HG03571 (cell line): Measurements from ENCODE around the gene SEMA3B.
"Not testable (repeated sequence)": the region's sequence is repeated elsewhere in the genome, so short reads cannot be mapped to it uniquely, and the experiment has no call there.

ENCODE experiments used
- ATAC-seq: cut with Tn5 transposase; IDR thresholded peaks from one replicate; pipeline ENCODE4 v1.9.1; 2021; ENCODE audit not compliant: unreplicated experiment

The SEMA3B gene

GRCh38 chr3:50258029-50258680 is 10.8 kb upstream of the SEMA3B start:
- ATAC-seq, result no peak

GRCh38 chr3:50258979-50259378 is 10.0 kb upstream of the SEMA3B start:
- ATAC-seq, result no peak

DNA sequence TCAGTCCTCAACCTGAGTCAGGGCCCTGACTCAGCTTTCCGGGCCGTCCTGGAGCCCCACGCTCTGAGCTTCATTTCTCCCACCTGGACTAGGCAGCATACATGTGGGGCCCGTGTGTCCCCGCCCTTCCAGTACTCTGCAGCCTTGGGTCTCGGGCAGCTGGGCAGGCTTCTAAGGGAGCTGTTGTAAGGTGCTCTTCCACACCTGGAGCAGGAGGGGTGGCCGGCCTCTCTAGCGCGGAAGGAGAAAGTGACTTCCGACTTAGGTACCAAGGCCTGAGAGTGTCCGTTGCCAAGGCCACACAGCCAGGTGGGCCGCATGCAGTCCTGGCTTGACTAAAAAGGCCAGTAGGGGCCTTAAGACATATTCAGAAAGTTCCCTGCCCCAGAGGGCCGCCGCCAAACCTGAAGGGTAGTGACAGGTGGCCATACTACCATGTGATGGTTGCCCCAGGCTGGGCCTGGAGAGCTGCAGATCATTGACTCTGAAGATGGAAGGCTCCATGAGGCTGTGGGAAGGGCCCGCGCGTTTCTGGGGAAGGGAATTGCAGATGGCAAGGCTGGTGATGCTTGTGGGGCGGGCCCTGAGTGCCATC is 9.4 kb upstream of the SEMA3B start:
- ATAC-seq, result peak; percentile 13

DNA sequence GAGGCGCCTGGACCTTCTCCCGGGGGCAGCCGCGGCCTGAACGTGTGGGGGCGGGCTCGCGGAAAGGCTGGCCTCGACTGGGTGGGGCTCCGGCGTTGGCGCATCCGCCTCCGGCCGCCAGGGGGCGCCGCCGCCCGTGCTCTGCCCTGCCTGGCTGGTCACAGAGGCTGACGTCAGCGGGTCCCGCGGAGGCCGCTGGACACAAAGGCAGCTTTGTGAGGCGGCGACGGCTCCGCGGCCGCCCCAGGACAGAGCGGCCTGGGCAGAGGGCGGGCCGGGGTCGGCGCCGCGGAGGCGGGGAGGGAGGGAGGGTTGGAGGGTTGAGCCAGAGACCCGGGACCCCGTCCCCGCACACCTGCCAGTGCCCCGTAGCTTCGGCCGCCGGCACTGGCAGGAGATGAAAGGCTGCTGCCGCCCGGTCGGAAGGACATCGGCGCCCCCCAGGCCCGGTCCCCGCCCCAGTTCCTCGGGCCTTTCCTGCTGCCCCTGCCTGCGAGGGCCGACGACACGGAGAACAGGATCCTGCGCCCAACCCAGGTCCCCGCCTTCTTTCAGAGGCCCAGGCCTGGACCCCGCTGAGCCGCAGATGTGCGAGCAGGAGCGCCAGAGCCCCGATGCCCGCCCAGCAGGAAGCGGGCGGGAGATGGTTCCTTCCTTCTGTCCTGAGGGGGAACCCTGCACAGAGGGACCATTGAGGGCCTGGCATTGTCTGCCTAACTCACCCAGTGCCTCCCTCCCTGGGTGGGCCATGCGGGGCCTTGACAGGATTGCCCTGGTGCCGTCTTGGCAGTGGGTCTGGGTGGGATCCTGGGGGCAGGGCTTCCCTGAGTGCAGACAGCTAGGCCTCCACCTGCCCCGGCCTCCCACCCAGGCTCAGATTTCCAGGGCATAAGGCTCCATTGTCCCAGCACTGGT is 8.7 kb upstream of the SEMA3B start:
- peak; percentile 82 for ATAC-seq

DNA sequence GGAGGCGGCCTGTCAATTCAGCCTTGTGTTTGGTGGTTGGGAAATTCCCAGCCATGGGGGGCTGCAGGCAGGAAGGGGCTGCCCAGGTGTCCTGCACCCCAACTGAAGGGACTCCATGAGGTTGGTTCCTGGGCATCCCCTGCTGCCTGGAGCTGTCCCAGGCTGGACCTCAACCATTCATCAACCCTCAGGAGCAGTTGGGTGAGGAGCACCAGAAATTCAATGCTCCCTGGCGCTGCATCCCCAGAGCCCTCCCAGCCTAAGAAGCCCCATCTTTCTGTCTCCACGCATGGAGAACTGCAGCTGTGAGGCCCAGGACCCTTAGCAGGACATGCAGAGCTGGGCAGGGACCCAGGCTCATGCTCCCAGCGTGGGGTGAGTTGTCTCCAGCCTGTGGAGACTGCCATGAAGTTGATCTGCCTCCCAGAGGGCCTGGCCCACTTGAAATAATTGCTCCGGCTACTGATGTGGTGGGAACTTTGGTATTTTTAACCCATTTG is 8.0 kb upstream of the SEMA3B start:
- no peak for ATAC-seq

- no peak for ATAC-seq
Measured at GRCh38 chr3:50261505-50261904, 7.4 kb upstream of the SEMA3B start.

DNA sequence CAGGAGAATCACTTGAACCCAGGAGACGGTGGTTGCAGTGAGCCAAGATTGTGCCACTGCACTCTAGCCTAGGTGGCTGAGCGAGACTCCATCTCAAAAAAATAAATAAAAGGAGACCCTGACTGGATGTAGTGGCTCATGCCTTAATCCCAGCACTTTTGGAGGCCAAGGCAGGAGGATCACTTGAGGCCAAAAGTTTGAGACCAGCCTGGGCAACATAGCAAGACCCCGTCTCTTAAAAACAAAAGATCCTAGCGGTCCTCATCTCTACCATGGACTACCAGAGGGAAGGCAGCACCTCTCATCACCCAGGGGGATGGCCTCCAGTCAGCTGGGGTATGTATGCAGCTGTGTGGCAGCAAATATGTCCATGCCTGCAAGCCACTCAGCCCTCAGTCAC is 6.7 kb upstream of the SEMA3B start:
- ATAC-seq, result not testable (repeated sequence)

DNA sequence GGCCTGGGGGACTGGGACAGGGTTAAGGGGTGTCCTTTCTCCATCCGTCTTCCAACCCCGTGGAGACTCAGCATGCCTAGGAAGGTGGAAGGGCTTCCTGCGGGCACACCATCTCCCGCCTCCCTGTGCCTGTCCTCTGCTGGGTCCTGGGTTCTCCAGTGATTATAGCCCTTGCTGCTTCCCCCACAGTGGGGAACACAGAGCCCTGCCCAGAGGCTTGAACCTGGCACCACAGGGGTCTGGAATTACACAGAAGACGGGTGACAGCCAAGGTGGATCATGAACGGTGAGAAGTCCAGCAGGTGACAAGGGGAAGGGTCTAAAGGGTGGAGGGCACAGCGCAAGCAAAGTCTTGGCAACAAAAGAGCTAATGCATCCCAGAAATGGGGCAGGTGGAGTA is 6.2 kb upstream of the SEMA3B start:
- ATAC-seq, result no peak

- no peak for ATAC-seq
Measured at GRCh38 chr3:50263478-50264382, 5.2 kb upstream of the SEMA3B start.

DNA sequence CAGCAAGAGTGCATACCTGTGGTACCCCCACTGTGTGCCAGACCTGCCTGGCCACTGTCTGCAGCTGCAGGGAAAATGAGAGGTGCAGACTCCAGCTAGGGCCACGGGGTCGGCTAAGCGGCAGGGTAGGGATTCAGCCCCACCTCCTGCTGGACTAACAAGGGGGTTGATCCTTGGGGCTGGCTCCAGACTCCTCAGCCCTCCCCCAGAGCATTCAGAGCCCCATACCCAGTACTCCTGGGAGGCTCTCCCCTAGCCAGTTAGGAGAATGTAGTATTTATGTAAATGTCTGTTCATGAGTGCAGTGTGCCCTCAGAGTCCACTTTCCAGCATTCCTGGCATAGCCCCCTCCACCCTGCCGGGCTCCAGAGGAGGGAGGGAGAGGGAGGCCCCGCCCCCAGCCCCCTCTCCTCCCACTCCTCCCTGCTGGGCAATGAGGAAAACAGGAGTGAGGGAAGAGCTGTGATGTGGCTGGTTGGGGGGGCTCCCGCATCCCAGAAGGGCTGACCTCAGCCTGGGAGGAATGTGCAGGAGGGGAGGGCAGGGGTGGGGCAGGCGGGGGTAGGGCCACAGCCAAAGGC is 4.5 kb upstream of the SEMA3B start:
- no peak for ATAC-seq

DNA sequence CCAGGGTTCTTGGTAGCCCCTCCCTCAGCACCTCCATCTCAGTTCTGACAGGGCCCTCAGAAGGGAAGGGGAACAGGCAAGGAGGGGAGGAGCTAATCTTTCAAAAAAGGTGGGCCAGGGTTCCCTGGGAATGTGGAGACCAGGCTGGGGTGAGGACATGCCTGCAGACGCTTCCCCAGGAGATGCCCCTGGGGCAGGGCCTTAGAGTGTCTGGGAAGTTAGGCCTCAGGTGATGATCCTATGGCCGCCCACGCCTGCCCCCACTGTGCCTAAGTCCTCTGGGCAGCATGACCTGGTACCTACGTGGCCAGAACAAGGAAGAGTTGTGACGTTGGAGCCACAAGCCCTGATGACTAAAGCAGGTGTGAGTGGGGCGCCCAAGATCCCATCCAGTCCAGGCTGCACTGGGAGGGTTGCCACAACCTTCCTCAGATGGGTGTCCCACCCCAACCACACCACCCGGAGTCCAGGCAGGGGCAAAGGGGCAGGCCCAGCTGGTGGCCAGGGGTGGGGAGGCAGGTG is 3.9 kb upstream of the SEMA3B start:
- no peak for ATAC-seq

DNA sequence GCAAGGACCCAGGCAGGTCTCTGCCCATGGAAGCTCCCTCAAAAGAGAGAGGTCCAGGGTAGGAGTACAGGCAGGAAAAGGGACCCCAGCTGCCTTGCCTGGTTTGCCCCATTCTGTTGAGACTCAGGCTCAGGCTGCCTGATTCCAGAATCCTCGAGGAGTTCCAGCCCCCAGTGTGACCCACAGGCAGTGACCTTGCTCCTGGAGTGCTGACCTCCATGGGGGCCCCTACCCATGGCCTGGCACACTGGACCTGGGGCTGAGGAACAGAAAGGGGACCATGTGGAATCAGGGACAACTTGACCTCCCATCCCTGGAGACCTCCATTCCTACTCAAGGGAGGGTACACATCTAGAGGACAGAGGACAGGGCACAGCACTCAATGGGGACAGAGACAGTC is 3.4 kb upstream of the SEMA3B start:
- no peak for ATAC-seq

DNA sequence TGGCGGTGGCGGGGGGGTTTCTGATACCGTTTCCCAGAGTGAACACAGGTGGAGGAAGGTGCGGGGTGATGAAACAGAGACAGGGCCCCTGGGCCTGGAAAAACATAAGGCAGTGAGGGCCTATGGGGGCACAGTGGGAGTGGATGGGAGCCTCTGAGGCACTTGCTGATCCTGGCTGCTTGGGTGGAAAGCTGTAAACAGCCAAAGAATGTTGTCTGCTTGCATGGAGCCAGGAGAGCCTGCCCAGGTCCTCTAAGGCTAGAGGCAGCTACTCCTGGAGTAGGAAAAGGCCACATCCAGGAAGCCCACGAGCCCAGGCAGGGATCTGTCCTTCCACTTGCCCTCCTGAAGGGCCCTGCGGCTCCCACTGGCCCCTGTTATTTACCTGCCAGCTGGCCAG is 2.9 kb upstream of the SEMA3B start:
- ATAC-seq, result no peak

GRCh38 chr3:50266836-50267235 is 2.1 kb upstream of the SEMA3B start:
- no peak for ATAC-seq

DNA sequence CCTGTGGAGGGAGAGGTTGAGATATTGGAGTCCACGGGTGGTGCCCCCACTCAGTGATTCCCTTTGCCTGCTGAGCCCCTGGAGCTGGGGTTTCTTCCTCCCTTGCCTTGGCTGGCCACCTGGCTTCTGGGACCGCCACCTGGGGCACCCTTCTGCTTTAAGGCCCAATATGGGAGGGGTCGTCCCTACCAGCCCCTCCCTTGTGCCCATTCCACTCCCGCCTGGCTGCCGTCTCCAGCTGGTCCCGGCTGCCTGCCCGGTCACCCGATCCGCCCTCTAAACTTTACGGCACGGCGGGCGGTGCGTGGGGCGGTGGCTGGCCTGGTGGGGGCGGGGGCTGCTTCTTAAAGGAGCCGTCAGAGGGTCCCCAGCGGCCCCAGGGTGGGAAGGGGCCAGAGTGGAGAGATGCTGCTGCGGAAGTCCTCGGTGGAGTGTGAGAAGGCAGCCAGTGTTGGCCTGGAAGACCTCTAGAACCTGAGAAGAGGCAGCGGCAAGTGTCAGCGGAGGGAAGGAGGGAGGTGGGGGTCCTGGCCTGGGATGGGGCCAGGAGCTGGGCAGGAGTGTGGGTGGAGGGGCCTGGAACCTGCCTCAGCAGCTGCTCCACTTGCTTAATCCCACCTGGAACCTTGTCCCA is 1.6 kb upstream of the SEMA3B start:
- ATAC-seq, result no peak

- no peak for ATAC-seq
Measured at GRCh38 chr3:50268276-50268675, 671 bp upstream of the SEMA3B start.

- no peak for ATAC-seq
Measured at GRCh38 chr3:50269460-50269859, 513 bp downstream of the SEMA3B start.

DNA sequence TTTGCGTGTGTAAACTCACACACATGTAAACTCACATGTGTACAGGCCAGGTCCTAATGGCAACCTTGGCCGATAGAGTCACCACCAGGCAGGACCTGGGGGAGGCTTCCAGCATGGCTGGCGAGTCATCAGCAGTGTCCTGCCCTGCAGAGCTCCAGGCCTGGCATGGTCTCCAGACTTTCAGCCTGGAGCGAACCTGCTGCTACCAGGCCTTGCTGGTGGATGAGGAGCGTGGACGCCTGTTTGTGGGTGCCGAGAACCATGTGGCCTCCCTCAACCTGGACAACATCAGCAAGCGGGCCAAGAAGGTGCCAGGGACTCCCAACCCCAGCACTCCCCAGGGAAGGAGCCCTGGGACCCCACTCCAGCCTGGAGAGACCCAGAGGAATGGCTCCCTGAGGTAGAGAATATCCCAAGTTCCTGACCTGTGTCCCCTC is 1.0 kb downstream of the SEMA3B start:
- ATAC-seq, result no peak

GRCh38 chr3:50270422-50271224 is 1.7 kb downstream of the SEMA3B start:
- ATAC-seq, result no peak
